SK-N-MC (cell line): ENCODE results near the gene GTF3A.

Source experiments
- EZH2 ChIP-seq: fragments of 200-600 bp; sonication (generic); IDR thresholded peaks from one replicate; pipeline ENCODE4 v1.6.1; 2017; ENCODE audit warnings: antibody characterized with exemption
- FOXP2 ChIP-seq: optimal IDR thresholded peaks from 2 replicates; pipeline ENCODE3; 2011; ENCODE audit warnings: mild to moderate bottlenecking, moderate library complexity; ENCODE audit not compliant: insufficient read depth; ENCODE audit errors: extremely low read length, control extremely low read depth
- POLR2AphosphoS5 ChIP-seq: IDR thresholded peaks from 2 replicates; pipeline ENCODE4 v1.6.1; 2012; ENCODE audit warnings: mild to moderate bottlenecking, low read depth, low read length, borderline replicate concordance

DNA sequence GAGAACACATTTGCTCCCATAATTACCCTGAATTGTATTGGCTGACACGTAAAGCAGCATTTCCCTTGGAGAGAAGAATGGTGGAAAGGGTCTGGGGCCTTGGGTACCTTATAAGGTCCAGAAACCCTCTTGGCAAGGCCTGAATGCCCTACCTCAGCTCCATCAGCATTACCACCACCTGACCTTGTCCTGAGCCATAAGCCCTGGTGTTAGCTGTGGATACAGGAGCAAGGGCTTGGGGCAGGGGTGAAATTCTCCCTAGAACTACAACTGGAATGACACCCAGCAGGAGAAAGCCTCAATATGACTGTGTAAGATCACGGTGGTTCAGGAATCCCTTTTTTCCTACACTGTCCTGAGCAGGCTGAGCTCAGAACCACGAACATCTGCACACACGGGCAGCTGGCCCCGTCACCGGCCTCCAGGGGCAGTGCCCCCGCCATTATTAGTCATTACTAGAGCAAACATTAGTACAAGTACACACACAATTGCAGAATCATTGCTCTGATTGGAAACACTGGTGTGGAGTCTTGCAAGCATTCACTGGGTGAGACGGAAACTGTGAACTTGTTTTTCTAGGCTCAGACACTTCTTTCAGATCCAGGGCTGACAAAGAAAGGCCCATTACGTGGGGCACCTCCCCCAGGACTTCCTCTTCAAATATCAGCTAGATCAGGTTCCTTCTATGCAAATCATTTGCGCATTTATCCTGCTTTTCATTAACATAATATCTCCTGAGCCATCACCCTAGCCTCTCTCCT lies 52.7 kb downstream of the GTF3A start:
- TF ChIP-seq POLR2AphosphoS5 = no peak
- TF ChIP-seq EZH2 = no peak
- TF ChIP-seq FOXP2 = no peak
